COR-L47 (cell line): ENCODE results near the gene HHIP.
"Not testable (repeated sequence)": the region's sequence is repeated elsewhere in the genome, so short reads cannot be mapped to it uniquely, and the experiment has no call there.

Experiments used
- DNase-seq: peaks from one replicate; lab custom pipeline; 2025; lab: John Stamatoyannopoulos, UW

The HHIP gene

GRCh38 chr4:144748814-144749555, 103.0 kb downstream of the HHIP start:
- no peak for DNase-seq

- peak; percentile 68 for DNase-seq
Measured at GRCh38 chr4:144750348-144750747, 104.4 kb downstream of the HHIP start.

GRCh38 chr4:144754562-144755410, 108.8 kb downstream of the HHIP start:
- no peak for DNase-seq

GRCh38 chr4:144757969-144758368, 112.0 kb downstream of the HHIP start:
- no peak for DNase-seq

GRCh38 chr4:144768809-144769208, 122.9 kb downstream of the HHIP start:
- DNase-seq: not testable (repeated sequence)

GRCh38 chr4:144778364-144778763, 132.4 kb downstream of the HHIP start:
- no peak for DNase-seq

GRCh38 chr4:144782345-144782744, 136.4 kb downstream of the HHIP start:
- DNase-seq: no peak

GRCh38 chr4:144785961-144786360, 140.0 kb downstream of the HHIP start:
- DNase-seq: no peak

GRCh38 chr4:144787365-144788258, 141.7 kb downstream of the HHIP start:
- peak; percentile 9 for DNase-seq

GRCh38 chr4:144788469-144788868, 142.5 kb downstream of the HHIP start:
- DNase-seq: no peak

GRCh38 chr4:144791933-144792332, 146.0 kb downstream of the HHIP start:
- DNase-seq: not testable (repeated sequence)
